ENCODE data around the gene SFRP4.

The SFRP4 gene

GRCh38 chr7:37924491-37925041, 7.9 kb upstream of the SFRP4 start:
- DNase-seq, result no peak

GRCh38 chr7:37923996-37924395, 7.4 kb upstream of the SFRP4 start:
- DNase-seq, result no peak

GRCh38 chr7:37921876-37922275, 5.3 kb upstream of the SFRP4 start:
- no peak for DNase-seq

- peak; percentile 87 for DNase-seq
These were observed 4.5 kb upstream of the SFRP4 start for GRCh38 chr7:37920849-37921805.

GRCh38 chr7:37920305-37920848, 3.8 kb upstream of the SFRP4 start, which contains the start of gene EPDR1:
Gene EPDR1, plus strand, starts transcription at chr7:37920640. Its CDS starts 300 bp downstream, at chr7:37920940.
- DNase-seq, result no peak

- DNase-seq, result no peak
These were observed 1.9 kb upstream of the SFRP4 start for GRCh38 chr7:37918526-37918925.

GRCh38 chr7:37916017-37916672, 472 bp downstream of the SFRP4 start:
- peak; percentile 82 for DNase-seq

GRCh38 chr7:37915438-37915837, 1.2 kb downstream of the SFRP4 start:
- DNase-seq, result no peak

- DNase-seq, result no peak
These were observed 3.9 kb downstream of the SFRP4 start for GRCh38 chr7:37912756-37913155.

- no peak for DNase-seq
These were observed 8.3 kb downstream of the SFRP4 start for GRCh38 chr7:37908221-37908788.

GRCh38 chr7:37901890-37902524, 14.6 kb downstream of the SFRP4 start:
- no peak for DNase-seq

- DNase-seq, result peak; percentile 38
These were observed 15.3 kb downstream of the SFRP4 start for GRCh38 chr7:37901236-37901827.

- no peak for DNase-seq
These were observed 16.8 kb downstream of the SFRP4 start for GRCh38 chr7:37899712-37900247.

GRCh38 chr7:37894671-37895070, 21.9 kb downstream of the SFRP4 start:
- no peak for DNase-seq

- no peak for DNase-seq
These were observed 23.3 kb downstream of the SFRP4 start for GRCh38 chr7:37893359-37893758.

GRCh38 chr7:37882086-37882485, 34.5 kb downstream of the SFRP4 start:
- DNase-seq, result no peak

Measured in retina (tissue), 1 donor.